WTC11 (cell line): Measurements from ENCODE around the gene SATB1. TPM values are rescaled to one million over a fixed set of nuclear protein-coding genes. Genes with fewer than 3 reads are reported as not detected.

Experiments used
- ATAC-seq: fragments of 200-7000 bp; cut with Tn5 transposase; 2 replicates; pipeline ENCODE4 v1.10.0; 2021; ENCODE audit warnings: mild to moderate bottlenecking, moderate library complexity
- CTCF ChIA-PET: fragments of 300-600 bp; sonication (Branson Sonifier 250); formaldehyde crosslinking; loops from one replicate; lab custom pipeline; 2021; ENCODE audit warnings: antibody characterized with exemption; lab: Charles Lee
- POLR2A ChIA-PET: fragments of 350-600 bp; sonication (Branson Sonifier 250); formaldehyde crosslinking; loops from one replicate; lab custom pipeline; 2021; ENCODE audit warnings: antibody characterized with exemption; lab: Charles Lee
- DNase-seq: peaks from one replicate; pipeline ENCODE4 v3.0.0; 2021; ENCODE audit warnings: low spot score
- H3K27ac Mint-ChIP-seq: 2 replicates; pipeline ENCODE4 v1.8.0; 2021; ENCODE audit warnings: mixed read lengths
- H3K27me3 Mint-ChIP-seq: 2 replicates; pipeline ENCODE4 v1.8.0; 2021; ENCODE audit warnings: low read depth, mild to moderate bottlenecking, moderate library complexity, mixed read lengths
- H3K36me3 Mint-ChIP-seq: 2 replicates; pipeline ENCODE4 v1.8.0; 2021; ENCODE audit warnings: mixed read lengths
- H3K4me1 Mint-ChIP-seq: 2 replicates; pipeline ENCODE4 v1.8.0; 2022; ENCODE audit warnings: mixed read lengths
- H3K4me3 Mint-ChIP-seq: 2 replicates; pipeline ENCODE4 v1.8.0; 2021; ENCODE audit warnings: mild to moderate bottlenecking, moderate library complexity, mixed read lengths
- H3K9me3 Mint-ChIP-seq: 2 replicates; pipeline ENCODE4 v1.8.0; 2021; ENCODE audit warnings: mixed read lengths
- CDX4 ChIP-seq: fragments of 250-450 bp; sonication (Bioruptor Pico); IDR thresholded peaks from 2 replicates; pipeline ENCODE4 v1.9.0; 2021; ENCODE audit warnings: moderate library complexity, mild to moderate bottlenecking, inconsistent platforms, borderline replicate concordance
- CREM ChIP-seq: sonication (generic); formaldehyde crosslinking; IDR thresholded peaks from 2 replicates; pipeline ENCODE4 v1.8.1; 2022; ENCODE audit warnings: mild to moderate bottlenecking, missing genetic modification reagents, moderate library complexity
- E2F4 ChIP-seq: sonication (generic); formaldehyde crosslinking; IDR thresholded peaks from 2 replicates; pipeline ENCODE4 v1.8.1; 2022; ENCODE audit warnings: low read depth, mild to moderate bottlenecking, moderate library complexity, missing genetic modification reagents, borderline replicate concordance
- E2F5 ChIP-seq: sonication (generic); formaldehyde crosslinking; IDR thresholded peaks from 2 replicates; pipeline ENCODE4 v1.8.1; 2022; ENCODE audit warnings: mild to moderate bottlenecking, moderate library complexity, missing genetic modification reagents
- ELF4 ChIP-seq: sonication (generic); formaldehyde crosslinking; IDR thresholded peaks from 2 replicates; pipeline ENCODE4 v1.8.1; 2022; ENCODE audit warnings: low read depth, mild to moderate bottlenecking, moderate library complexity, missing genetic modification reagents
- GABPB1 ChIP-seq: sonication (generic); formaldehyde crosslinking; IDR thresholded peaks from 2 replicates; pipeline ENCODE4 v1.8.1; 2023; ENCODE audit warnings: mild to moderate bottlenecking, missing genetic modification reagents
- JUN ChIP-seq: sonication (generic); formaldehyde crosslinking; IDR thresholded peaks from 2 replicates; pipeline ENCODE4 v1.8.0; 2023; ENCODE audit warnings: mild to moderate bottlenecking, missing genetic modification reagents
- NFATC4 ChIP-seq: fragments of 250-450 bp; sonication (Bioruptor Pico); IDR thresholded peaks from 2 replicates; pipeline ENCODE4 v1.9.0; 2021; ENCODE audit warnings: mild to moderate bottlenecking
- NR1H2 ChIP-seq: sonication (generic); formaldehyde crosslinking; IDR thresholded peaks from 2 replicates; pipeline ENCODE4 v1.9.0; 2021; ENCODE audit warnings: mild to moderate bottlenecking, moderate library complexity, missing genetic modification reagents
- NR3C1 ChIP-seq: sonication (generic); formaldehyde crosslinking; conservative IDR thresholded peaks from 2 replicates; pipeline ENCODE4 v1.8.1; 2023; ENCODE audit warnings: low read depth, mild to moderate bottlenecking, missing genetic modification reagents
- PRRX2 ChIP-seq: fragments of 250-450 bp; sonication (Bioruptor Pico); IDR thresholded peaks from 2 replicates; pipeline ENCODE4 v1.8.0; 2021; ENCODE audit warnings: mild to moderate bottlenecking
- SMAD3 ChIP-seq: sonication (generic); formaldehyde crosslinking; IDR thresholded peaks from 2 replicates; pipeline ENCODE4 v1.8.0; 2022; ENCODE audit warnings: missing genetic modification reagents, mild to moderate bottlenecking, borderline replicate concordance
- SOX15 ChIP-seq: fragments of 250-450 bp; sonication (Bioruptor Pico); IDR thresholded peaks from 2 replicates; pipeline ENCODE4 v1.9.0; 2021; ENCODE audit warnings: mild to moderate bottlenecking
- TCF7 ChIP-seq: sonication (generic); formaldehyde crosslinking; IDR thresholded peaks from 2 replicates; pipeline ENCODE4 v1.8.0; 2022; ENCODE audit warnings: mild to moderate bottlenecking, low read depth, missing genetic modification reagents, moderate library complexity
- TEAD1 ChIP-seq: sonication (generic); formaldehyde crosslinking; IDR thresholded peaks from 2 replicates; pipeline ENCODE4 v1.8.0; 2022; ENCODE audit warnings: mild to moderate bottlenecking, missing genetic modification reagents
- USF2 ChIP-seq: sonication (generic); formaldehyde crosslinking; IDR thresholded peaks from 2 replicates; pipeline ENCODE4 v1.8.1; 2023; ENCODE audit warnings: mild to moderate bottlenecking, missing genetic modification reagents, moderate library complexity
- ZBTB43 ChIP-seq: sonication (generic); formaldehyde crosslinking; IDR thresholded peaks from 2 replicates; pipeline ENCODE4 v1.8.1; 2023; ENCODE audit warnings: mild to moderate bottlenecking, missing genetic modification reagents
- ZMAT4 ChIP-seq: fragments of 250-450 bp; sonication (Bioruptor Pico); IDR thresholded peaks from 2 replicates; pipeline ENCODE4 v1.9.0; 2021; ENCODE audit warnings: mild to moderate bottlenecking
- ZNF281 ChIP-seq: sonication (generic); formaldehyde crosslinking; IDR thresholded peaks from 2 replicates; pipeline ENCODE4 v1.8.0; 2023; ENCODE audit warnings: mild to moderate bottlenecking, missing genetic modification reagents
- total RNA-seq: library from RNA; stranded (reverse); gene quantifications from 3 replicates; pipeline ENCODE4 v1.2.3, GENCODE V29; 2021
- TF ChIP-seq, protein P1 (sequence below): fragments of 250-450 bp; sonication (Bioruptor Pico); IDR thresholded peaks from 2 replicates; pipeline ENCODE4 v1.8.0; 2021; ENCODE audit warnings: mild to moderate bottlenecking

Gene SATB1
- total RNA-seq, 1 experiment from 2014 or later, result 36.2 TPM

DNA sequence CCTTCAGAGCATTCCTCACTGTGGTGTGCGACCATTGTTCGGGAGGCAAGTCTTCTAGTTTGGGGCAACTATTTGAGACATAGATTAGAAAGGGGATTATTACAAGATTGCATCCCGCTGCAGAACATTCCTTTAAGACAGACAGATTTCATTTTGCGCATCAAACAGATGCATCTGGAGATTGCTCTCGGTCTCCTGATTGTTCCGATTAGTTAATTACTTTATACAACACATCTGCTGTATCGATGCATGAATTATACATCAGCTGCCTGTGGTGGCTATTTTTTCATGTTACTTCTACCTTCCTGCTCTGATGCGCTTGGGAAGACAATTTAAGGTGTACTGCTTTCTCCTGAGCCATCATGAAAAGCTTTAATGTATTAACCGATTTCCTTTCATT lies 10.0 kb downstream of the SATB1 start:
- no peak overlapping the region for H3K4me3 Mint-ChIP-seq
- H3K27ac Mint-ChIP-seq, result no peak overlapping the region
- H3K27me3 Mint-ChIP-seq, result no peaks in the 10 kb centered on the region
- ChIA-PET CTCF (no interaction called here), POLR2A (no interaction called here)
- H3K4me1 Mint-ChIP-seq, result no peaks in the 10 kb centered on the region
- H3K36me3 Mint-ChIP-seq, result peaks cover 32% of the 10 kb centered on the region
- no peaks in the 10 kb centered on the region for H3K9me3 Mint-ChIP-seq
- TF ChIP-seq GABPB1 (CRISPR knock-in tag), result no peak
- no peak for TF ChIP-seq CREM (CRISPR knock-in tag)
- TF ChIP-seq ZMAT4 (CRISPR knock-in tag), result no peak
- TF ChIP-seq SOX15, result no peak
- TF ChIP-seq E2F5, result no peak
- TF ChIP-seq JUN (CRISPR knock-in tag), result no peak
- TF ChIP-seq NR3C1, result no peak
- TF ChIP-seq, protein P1, sequence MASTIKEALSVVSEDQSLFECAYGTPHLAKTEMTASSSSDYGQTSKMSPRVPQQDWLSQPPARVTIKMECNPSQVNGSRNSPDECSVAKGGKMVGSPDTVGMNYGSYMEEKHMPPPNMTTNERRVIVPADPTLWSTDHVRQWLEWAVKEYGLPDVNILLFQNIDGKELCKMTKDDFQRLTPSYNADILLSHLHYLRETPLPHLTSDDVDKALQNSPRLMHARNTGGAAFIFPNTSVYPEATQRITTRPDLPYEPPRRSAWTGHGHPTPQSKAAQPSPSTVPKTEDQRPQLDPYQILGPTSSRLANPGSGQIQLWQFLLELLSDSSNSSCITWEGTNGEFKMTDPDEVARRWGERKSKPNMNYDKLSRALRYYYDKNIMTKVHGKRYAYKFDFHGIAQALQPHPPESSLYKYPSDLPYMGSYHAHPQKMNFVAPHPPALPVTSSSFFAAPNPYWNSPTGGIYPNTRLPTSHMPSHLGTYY (CRISPR knock-in tag), result no peak
- no peak for TF ChIP-seq E2F4 (CRISPR knock-in tag)
- TF ChIP-seq ELF4 (CRISPR knock-in tag), result no peak
- no peak for TF ChIP-seq USF2 (CRISPR knock-in tag)
- no peak for TF ChIP-seq TEAD1 (CRISPR knock-in tag)
- no peak for TF ChIP-seq TCF7 (CRISPR knock-in tag)
- TF ChIP-seq CDX4 (CRISPR knock-in tag), result no peak
- DNase-seq (no peak), ATAC-seq (no peak)

- H3K4me3 Mint-ChIP-seq, result no peak overlapping the region
- no peak for ATAC-seq
- CTCF ChIA-PET, result no interaction called here
- H3K27me3 Mint-ChIP-seq, result no peaks in the 10 kb centered on the region
- no peak overlapping the region for H3K27ac Mint-ChIP-seq
- no peaks in the 10 kb centered on the region for H3K9me3 Mint-ChIP-seq
- DNase-seq, result no peak
- H3K36me3 Mint-ChIP-seq, result peaks cover 25% of the 10 kb centered on the region
- H3K4me1 Mint-ChIP-seq, result peaks cover 18% of the 10 kb centered on the region
- POLR2A ChIA-PET, result no interaction called here
- TF ChIP-seq ZBTB43 (CRISPR knock-in tag) (no peak), GABPB1 (CRISPR knock-in tag) (no peak), ZNF281 (no peak), PRRX2 (no peak), NR1H2 (CRISPR knock-in tag) (no peak), NFATC4 (no peak), SMAD3 (CRISPR knock-in tag) (no peak)
These were observed 12.5 kb downstream of the SATB1 start for GRCh38 chr3:18412684-18413083.
